Skeletal muscle satellite cell (primary cell): Measurements from ENCODE around the gene TGFB2. TPM values are rescaled to one million over a fixed set of nuclear protein-coding genes. Genes with fewer than 3 reads are reported as not detected.

ENCODE experiments used
- H3K27me3 ChIP-seq: 2 replicates; pipeline ENCODE4 v1.7.0; 2013; ENCODE audit warnings: low read length; ENCODE audit not compliant: control insufficient read depth, insufficient read depth
- H3K36me3 ChIP-seq: 2 replicates; pipeline ENCODE4 v1.7.0; 2013; ENCODE audit warnings: mild to moderate bottlenecking, control low read depth, low read length; ENCODE audit not compliant: insufficient read depth
- H3K4me1 ChIP-seq: 2 replicates; pipeline ENCODE4 v1.7.0; 2013; ENCODE audit warnings: low read length; ENCODE audit not compliant: control insufficient read depth, insufficient read depth
- H3K4me2 ChIP-seq: 2 replicates; pipeline ENCODE4 v1.7.0; 2013; ENCODE audit warnings: mild to moderate bottlenecking, low read length
- H3K4me3 ChIP-seq: 2 replicates; pipeline ENCODE4 v1.7.0; 2013; ENCODE audit warnings: low read length
- H3K9ac ChIP-seq: 2 replicates; pipeline ENCODE4 v1.7.0; 2013; ENCODE audit warnings: mild to moderate bottlenecking, low read depth, low read length, moderate library complexity
- H3K9me3 ChIP-seq: replicated peaks from 2 replicates; pipeline ENCODE4 v1.7.0; 2013; ENCODE audit warnings: mild to moderate bottlenecking, control low read depth, low read length
- total RNA-seq: library from RNA; depleted of rRNA; stranded (reverse); fragments of >200 nt; gene quantifications from 2 replicates; pipeline ENCODE4 v1.2.3, GENCODE V29; 2012; rRNA removed

TGFB2 gene
- 3.0 and 3.5 TPM in 2 replicates for total RNA-seq

DNA sequence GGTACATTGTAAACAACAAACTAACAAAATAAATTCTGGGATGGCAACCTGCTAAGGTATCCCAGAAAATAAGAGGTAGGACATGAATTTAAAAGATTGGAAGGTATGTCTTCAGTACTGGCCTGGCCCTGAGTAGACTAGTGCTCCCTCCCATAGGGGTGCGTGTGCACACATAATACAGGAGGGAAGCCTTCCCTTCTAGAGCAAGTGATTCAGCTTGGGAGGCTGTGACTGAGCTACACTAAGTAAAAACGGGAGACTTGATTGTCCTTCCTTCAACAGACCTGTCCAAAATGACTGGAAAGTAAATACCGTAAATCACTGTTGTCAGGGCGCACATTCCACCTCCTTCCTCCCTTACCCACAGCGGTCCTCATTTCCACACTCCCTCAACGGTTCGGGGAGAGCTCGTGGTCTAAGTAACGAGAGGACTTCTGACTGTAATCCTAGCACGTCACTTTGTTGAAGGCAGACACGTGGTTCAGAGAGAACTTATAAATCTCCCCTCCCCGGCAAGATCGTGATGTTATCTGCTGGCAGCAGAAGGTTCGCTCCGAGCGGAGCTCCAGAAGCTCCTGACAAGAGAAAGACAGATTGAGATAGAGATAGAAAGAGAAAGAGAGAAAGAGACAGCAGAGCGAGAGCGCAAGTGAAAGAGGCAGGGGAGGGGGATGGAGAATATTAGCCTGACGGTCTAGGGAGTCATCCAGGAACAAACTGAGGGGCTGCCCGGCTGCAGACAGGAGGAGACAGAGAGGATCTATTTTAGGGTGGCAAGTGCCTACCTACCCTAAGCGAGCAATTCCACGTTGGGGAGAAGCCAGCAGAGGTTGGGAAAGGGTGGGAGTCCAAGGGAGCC lies at the start of gene TGFB2:
TSS of gene TGFB2 (plus strand) at position 523 of the 859 bp plus-strand sequence. CDS start 1,366 bp downstream, outside the sequence.
- Histone ChIP-seq H3K36me3 (no peaks in the 10 kb centered on the region), H3K4me2 (peak within 1 kb of the TSS; percentile 88), H3K4me1 (peaks cover 21% of the 10 kb centered on the region), H3K4me3 (peak within 1 kb of the TSS; percentile 87), H3K27me3 (no peaks in the 10 kb centered on the region), H3K9ac (peak within 1 kb of the TSS; percentile 93), H3K9me3 (no peaks in the 10 kb centered on the region)

DNA sequence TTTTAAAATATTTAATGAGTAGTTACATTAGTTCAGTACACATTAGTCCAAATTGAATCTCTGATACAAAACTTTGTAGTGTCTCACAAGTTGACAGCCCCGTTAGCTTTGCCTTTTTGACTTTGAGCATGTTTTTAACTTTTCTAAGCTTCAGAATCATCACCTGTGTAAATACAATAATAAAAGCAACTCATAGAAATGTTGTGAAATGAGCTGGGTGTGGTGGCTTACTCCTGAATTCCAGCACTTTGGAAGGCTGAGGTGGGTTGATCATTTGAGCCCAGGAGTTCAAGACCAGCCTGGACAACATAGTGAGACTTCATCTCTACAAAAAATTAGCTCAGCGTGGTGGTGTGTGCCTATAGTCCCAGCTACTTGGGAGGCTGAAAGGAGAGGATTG lies 49.0 kb upstream of the TGFB2 start:
- H3K36me3 ChIP-seq = no peaks in the 10 kb centered on the region
- peaks cover 33% of the 10 kb centered on the region for H3K4me1 ChIP-seq
- H3K9ac ChIP-seq = no peak overlapping the region
- H3K4me3 ChIP-seq = no peak overlapping the region
- no peaks in the 10 kb centered on the region for H3K27me3 ChIP-seq
- no peaks in the 10 kb centered on the region for H3K9me3 ChIP-seq
- no peak overlapping the region for H3K4me2 ChIP-seq

DNA sequence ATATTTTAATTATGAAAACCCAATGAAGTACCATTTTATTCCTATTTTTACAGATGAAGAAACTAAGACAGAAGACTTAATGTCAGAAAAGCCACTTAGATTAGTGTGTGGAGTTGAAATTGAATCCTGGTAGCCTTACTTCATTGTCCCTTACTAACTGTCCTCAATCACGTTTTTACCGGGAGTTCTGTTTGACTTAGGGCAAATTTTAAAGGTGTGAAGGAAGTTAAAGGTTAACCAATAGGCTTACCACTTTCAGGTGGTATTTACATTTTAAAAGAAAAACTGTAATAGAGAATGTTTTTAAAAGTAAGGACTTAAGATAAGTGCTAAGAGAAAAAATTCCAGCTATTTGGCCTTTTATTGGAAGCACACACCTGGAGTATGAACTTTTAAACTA lies 47.7 kb upstream of the TGFB2 start:
- H3K4me2 ChIP-seq = peak overlapping the region; percentile 4
- peaks cover under 1% of the 10 kb centered on the region for H3K36me3 ChIP-seq
- H3K27me3 ChIP-seq = no peaks in the 10 kb centered on the region
- H3K9ac ChIP-seq = no peak overlapping the region
- peaks cover 33% of the 10 kb centered on the region for H3K4me1 ChIP-seq
- H3K4me3 ChIP-seq = no peak overlapping the region
- no peaks in the 10 kb centered on the region for H3K9me3 ChIP-seq

DNA sequence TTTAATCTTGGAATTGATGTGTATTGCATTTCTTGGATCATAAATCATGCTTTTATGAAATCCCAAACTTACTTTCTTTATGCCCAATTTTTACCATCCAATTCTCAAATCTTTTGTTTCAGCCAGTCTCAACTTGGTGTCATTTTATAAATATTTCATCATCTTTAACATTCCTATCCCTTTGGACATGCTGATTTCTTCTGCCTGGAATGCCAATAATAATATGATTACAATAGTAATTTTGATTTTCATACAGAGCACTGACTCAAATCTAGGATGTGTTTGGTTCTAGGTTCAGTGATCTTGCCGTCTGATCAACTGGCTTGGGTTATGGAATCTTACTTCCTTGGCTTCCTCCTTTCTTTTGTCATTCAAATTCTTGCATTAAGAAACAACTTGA lies 47.3 kb upstream of the TGFB2 start:
- no peaks in the 10 kb centered on the region for H3K9me3 ChIP-seq
- no peaks in the 10 kb centered on the region for H3K27me3 ChIP-seq
- no peak overlapping the region for H3K9ac ChIP-seq
- H3K4me1 ChIP-seq = peaks cover 33% of the 10 kb centered on the region
- H3K4me3 ChIP-seq = no peak overlapping the region
- peak overlapping the region; percentile 4 for H3K4me2 ChIP-seq
- peaks cover 3% of the 10 kb centered on the region for H3K36me3 ChIP-seq

DNA sequence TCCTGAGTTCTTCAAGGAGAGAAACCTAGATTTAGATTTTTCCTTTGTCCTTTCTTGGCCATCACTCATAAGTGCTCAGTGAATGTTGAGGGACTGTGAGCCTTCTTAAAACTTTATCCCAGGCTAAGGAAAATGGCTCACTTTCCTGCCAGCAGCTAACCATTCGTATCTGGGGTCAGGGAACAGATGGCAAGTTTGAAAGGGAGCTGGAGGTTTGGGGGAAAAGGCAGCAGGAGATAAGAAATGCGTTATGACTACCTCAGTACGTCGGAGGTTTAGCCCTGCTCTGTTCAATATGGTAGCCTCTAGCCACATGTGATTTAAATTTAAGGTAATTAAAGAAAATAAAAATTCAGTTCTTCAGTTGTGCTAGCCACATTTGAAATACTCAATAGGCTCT lies 46.7 kb upstream of the TGFB2 start:
- H3K4me3 ChIP-seq = no peak overlapping the region
- peaks cover 33% of the 10 kb centered on the region for H3K4me1 ChIP-seq
- H3K9me3 ChIP-seq = no peaks in the 10 kb centered on the region
- H3K4me2 ChIP-seq = peak overlapping the region; percentile 4
- no peak overlapping the region for H3K9ac ChIP-seq
- peaks cover 3% of the 10 kb centered on the region for H3K36me3 ChIP-seq
- H3K27me3 ChIP-seq = no peaks in the 10 kb centered on the region

DNA sequence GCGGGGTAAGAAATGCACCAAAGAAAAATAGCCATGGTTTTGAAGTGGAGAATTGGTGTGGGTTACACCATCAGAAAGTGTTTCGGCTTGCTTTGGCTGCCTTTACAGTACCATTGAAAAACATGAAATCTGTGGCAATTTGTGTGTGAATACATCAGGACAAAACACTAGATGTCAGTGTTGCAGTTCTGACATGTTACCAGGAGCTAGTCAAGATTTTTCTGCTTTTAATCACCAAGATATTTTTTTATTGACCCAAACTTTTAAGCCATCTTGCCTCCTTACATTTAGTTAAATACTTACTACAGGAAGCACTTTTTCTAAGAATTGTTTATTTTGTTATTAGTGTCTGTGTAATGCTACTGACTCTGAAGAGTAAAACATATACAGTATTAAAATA lies 45.7 kb upstream of the TGFB2 start:
- H3K4me2 ChIP-seq = peak overlapping the region; percentile 16
- H3K27me3 ChIP-seq = no peaks in the 10 kb centered on the region

DNA sequence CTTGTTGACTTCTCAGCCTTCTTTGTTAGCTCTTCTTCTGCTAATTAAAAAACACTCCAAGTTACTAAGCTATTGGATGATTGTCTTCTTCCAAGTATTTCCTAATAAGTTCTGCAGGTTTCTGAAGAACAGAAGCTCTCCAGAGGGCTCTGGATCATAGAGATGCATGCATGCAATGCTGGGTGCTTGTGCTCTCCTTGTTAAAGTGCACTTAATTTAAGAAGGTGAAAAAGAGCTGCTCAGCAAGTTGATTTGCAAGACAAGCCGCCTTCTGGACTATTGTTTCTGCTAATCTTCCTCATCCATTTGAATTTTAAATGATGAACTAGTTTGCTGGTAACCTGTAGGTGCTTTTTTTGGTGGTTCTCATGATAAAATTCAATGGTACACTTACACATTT lies 43.9 kb upstream of the TGFB2 start:
- H3K4me1 ChIP-seq = peaks cover 29% of the 10 kb centered on the region

More for the DNA sequence above, 45.7 kb upstream of the TGFB2 start:
- Histone ChIP-seq H3K9me3 (no peaks in the 10 kb centered on the region), H3K36me3 (peaks cover 3% of the 10 kb centered on the region), H3K4me1 (peaks cover 28% of the 10 kb centered on the region), H3K9ac (peak overlapping the region; percentile 0), H3K4me3 (no peak overlapping the region)

DNA sequence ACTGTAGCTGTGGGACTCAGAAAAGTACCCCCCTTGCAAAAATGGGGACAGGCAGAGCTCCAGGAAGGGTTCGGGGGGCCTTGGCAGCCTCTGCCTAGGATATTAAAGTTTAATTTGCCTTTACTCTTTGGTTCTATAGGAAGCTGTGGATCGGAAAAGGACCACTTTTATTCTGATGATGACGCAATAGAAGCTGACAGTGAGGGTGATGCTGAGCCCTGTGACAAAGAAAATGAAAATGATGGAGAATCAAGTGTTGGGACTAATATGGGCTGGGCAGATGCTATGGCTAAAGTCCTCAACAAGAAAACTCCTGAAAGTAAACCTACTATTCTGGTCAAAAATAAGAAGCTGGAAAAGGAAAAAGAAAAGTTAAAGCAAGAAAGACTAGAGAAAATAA lies 43.0 kb upstream of the TGFB2 start:
- H3K9me3 ChIP-seq = no peaks in the 10 kb centered on the region
- no peak overlapping the region for H3K4me2 ChIP-seq
- H3K27me3 ChIP-seq = no peaks in the 10 kb centered on the region
- H3K4me1 ChIP-seq = peaks cover 23% of the 10 kb centered on the region
- H3K36me3 ChIP-seq = peaks cover 7% of the 10 kb centered on the region
- H3K4me3 ChIP-seq = no peak overlapping the region
- H3K9ac ChIP-seq = no peak overlapping the region

More for the DNA sequence above, 43.9 kb upstream of the TGFB2 start:
- Histone ChIP-seq H3K9ac (no peak overlapping the region), H3K4me2 (no peak overlapping the region), H3K36me3 (peaks cover 7% of the 10 kb centered on the region), H3K4me3 (no peak overlapping the region), H3K27me3 (no peaks in the 10 kb centered on the region), H3K9me3 (no peaks in the 10 kb centered on the region)

DNA sequence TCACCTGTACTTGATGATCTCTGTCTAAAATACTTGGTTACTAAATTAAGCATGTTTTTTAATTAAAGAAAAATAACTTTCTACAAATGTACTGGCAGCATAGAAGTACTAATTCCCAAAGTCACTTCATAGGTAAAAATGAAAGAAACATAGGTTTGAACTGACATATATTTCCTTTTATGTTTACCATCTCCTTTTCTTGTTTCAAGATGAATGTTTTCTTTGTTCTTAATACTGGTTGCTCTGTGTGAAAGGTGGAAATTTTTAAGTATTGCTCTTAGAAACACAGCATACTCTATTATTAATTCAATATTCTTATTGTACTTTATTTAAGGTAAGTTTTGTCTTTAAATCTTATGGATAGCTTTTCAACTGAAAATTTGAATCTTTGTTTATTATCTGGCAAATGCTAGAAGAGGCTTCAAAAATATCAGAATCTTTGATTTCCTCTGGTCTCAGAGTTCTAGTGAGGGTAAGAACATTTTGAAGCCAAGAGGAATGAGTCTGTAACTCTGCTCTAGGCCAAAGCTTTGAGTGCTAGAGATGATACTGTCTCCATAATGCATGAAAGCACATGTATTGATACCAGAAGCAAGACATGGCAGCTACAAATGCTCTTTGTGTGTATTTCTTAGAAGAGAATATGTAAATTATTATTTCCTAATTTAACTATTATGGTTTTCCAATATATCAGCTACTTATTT lies 41.8 kb upstream of the TGFB2 start:
- Histone ChIP-seq H3K36me3 (peaks cover 9% of the 10 kb centered on the region), H3K9me3 (no peaks in the 10 kb centered on the region), H3K9ac (no peak overlapping the region)

DNA sequence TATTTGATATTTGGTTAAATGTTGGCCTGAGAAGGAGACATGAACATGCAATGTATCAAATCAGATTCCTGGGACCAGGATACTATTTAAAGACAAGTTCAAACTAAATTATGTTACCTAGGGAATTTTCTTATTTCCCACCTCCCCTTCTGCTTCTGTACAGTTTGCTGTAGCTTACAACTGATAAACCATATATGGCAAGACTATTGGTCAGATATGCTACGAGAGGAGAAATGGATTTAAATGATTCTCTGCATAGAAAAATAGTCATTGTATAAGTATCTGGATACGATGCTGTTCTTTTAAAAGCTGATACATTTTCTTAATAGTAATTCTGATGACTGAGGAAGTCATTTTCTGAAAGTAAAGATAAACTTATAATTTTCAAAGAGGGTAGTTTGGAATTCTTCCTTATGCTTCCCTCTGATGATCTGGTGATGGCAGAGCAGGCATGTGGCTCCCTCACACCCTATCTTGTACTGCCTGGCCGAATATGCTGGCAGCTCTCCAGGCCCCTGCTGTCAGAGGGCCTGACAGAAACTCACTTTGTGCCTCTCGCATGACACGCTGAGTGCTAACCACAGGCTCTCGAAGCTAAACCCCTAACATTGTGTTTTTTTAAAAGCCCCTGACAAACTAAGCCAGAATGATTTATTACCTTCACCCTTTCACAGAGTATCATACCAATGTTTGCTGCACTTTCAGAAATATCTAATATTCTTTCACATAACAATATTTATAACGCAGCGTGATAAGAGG lies 40.7 kb upstream of the TGFB2 start:
- H3K27me3 ChIP-seq = no peaks in the 10 kb centered on the region
- no peak overlapping the region for H3K9ac ChIP-seq
- H3K4me1 ChIP-seq = peaks cover 5% of the 10 kb centered on the region
- H3K9me3 ChIP-seq = no peaks in the 10 kb centered on the region
- no peak overlapping the region for H3K4me3 ChIP-seq
- no peak overlapping the region for H3K4me2 ChIP-seq
- peaks cover 14% of the 10 kb centered on the region for H3K36me3 ChIP-seq

More for the DNA sequence above, 41.8 kb upstream of the TGFB2 start:
- no peaks in the 10 kb centered on the region for H3K27me3 ChIP-seq
- peaks cover 12% of the 10 kb centered on the region for H3K4me1 ChIP-seq
- H3K4me3 ChIP-seq = no peak overlapping the region
- no peak overlapping the region for H3K4me2 ChIP-seq

DNA sequence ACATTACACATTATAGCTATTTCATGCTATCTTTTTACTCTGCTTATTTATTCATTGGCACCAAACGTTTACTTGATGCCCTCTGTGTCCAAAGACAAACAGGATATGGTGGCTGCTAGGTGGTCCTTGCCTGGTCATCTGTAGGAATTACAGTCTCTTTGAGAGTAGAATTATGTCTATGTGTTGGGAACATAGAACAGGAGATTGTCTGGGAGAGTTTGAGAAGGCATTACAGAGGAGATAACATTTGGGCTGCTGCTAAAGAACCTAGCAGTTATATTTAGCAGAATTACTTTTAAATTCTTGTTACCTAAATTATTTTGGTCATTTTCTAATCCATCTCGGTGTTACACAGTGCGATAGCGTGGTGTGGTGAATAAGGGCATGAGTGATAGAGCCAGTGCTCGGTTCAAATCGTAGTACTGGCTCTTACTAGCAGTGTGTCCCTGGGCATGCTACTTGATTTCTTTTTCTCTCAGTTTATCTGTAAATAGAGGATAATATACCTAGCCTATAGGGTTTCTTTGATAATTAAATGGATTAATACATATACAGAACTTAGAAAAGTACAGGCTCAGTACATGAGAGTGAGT lies 39.6 kb upstream of the TGFB2 start:
- H3K4me2 ChIP-seq = no peak overlapping the region
- no peak overlapping the region for H3K9ac ChIP-seq
- H3K9me3 ChIP-seq = no peaks in the 10 kb centered on the region
- H3K36me3 ChIP-seq = peaks cover 14% of the 10 kb centered on the region
- H3K27me3 ChIP-seq = no peaks in the 10 kb centered on the region
- H3K4me1 ChIP-seq = peaks cover 5% of the 10 kb centered on the region
- H3K4me3 ChIP-seq = no peak overlapping the region
